ENCODE data around the gene SON.
"Not testable (repeated sequence)": the region's sequence is repeated elsewhere in the genome, so short reads cannot be mapped to it uniquely, and the experiment has no call there.

The SON gene

GRCh38 chr21:33542640-33543504 is at the start of gene SON:
Gene SON, plus strand, starts transcription at chr21:33543038. Its CDS starts 55 bp downstream, at chr21:33543093.
- peak; percentile 98 for DNase-seq

GRCh38 chr21:33493756-33494155 is 49.1 kb upstream of the SON start:
- no peak for DNase-seq

- DNase-seq = no peak
Observed at GRCh38 chr21:33495743-33496142, 47.1 kb upstream of the SON start.

- DNase-seq = no peak
Observed at GRCh38 chr21:33496345-33496744, 46.5 kb upstream of the SON start.

- no peak for DNase-seq
Observed at GRCh38 chr21:33505833-33506232, 37.0 kb upstream of the SON start.

- not testable (repeated sequence) for DNase-seq
Observed at GRCh38 chr21:33507003-33507402, 35.8 kb upstream of the SON start.

- DNase-seq = no peak
Observed at GRCh38 chr21:33510826-33511225, 32.0 kb upstream of the SON start.

- DNase-seq = no peak
Observed at GRCh38 chr21:33511639-33512038, 31.2 kb upstream of the SON start.

GRCh38 chr21:33512481-33512880 is 30.4 kb upstream of the SON start:
- DNase-seq = no peak

- DNase-seq = no peak
Observed at GRCh38 chr21:33514229-33514628, 28.6 kb upstream of the SON start.

- no peak for DNase-seq
Observed at GRCh38 chr21:33518899-33519298, 23.9 kb upstream of the SON start.

- DNase-seq = no peak
Observed at GRCh38 chr21:33522297-33522952, 20.4 kb upstream of the SON start.

- no peak for DNase-seq
Observed at GRCh38 chr21:33522953-33523349, 19.9 kb upstream of the SON start.

- no peak for DNase-seq
Observed at GRCh38 chr21:33531007-33531406, 11.8 kb upstream of the SON start.

GRCh38 chr21:33537212-33537611 is 5.6 kb upstream of the SON start:
- DNase-seq = no peak

- no peak for DNase-seq
Observed at GRCh38 chr21:33539616-33540015, 3.2 kb upstream of the SON start.

GRCh38 chr21:33540711-33541104 is 2.1 kb upstream of the SON start:
- no peak for DNase-seq

- no peak for DNase-seq
Observed at GRCh38 chr21:33541105-33541711, 1.6 kb upstream of the SON start.

GRCh38 chr21:33541756-33542639 is 840 bp upstream of the SON start, which contains the start of gene GART:
Gene GART, minus strand, starts transcription at chr21:33542117. Its CDS starts 2,802 bp downstream, at chr21:33539315.
- peak; percentile 92 for DNase-seq

GRCh38 chr21:33543505-33544129 is 779 bp downstream of the SON start:
- DNase-seq = no peak

- DNase-seq = no peak
Observed at GRCh38 chr21:33544451-33545195, 1.8 kb downstream of the SON start.

Measured in right forelimb (tissue), 1 donor.